NCI-H2029 (cell line): ENCODE data around the gene ZIK1.
A peak's percentile ranks its signal among the peaks of the same experiment; 100 is the strongest.

Experiments
- DNase-seq: peaks from one replicate; lab custom pipeline; 2025; lab: John Stamatoyannopoulos, UW

ZIK1 gene

GRCh38 chr19:57611113-57611512 is 27.2 kb downstream of the ZIK1 start:
- no peak for DNase-seq

DNA sequence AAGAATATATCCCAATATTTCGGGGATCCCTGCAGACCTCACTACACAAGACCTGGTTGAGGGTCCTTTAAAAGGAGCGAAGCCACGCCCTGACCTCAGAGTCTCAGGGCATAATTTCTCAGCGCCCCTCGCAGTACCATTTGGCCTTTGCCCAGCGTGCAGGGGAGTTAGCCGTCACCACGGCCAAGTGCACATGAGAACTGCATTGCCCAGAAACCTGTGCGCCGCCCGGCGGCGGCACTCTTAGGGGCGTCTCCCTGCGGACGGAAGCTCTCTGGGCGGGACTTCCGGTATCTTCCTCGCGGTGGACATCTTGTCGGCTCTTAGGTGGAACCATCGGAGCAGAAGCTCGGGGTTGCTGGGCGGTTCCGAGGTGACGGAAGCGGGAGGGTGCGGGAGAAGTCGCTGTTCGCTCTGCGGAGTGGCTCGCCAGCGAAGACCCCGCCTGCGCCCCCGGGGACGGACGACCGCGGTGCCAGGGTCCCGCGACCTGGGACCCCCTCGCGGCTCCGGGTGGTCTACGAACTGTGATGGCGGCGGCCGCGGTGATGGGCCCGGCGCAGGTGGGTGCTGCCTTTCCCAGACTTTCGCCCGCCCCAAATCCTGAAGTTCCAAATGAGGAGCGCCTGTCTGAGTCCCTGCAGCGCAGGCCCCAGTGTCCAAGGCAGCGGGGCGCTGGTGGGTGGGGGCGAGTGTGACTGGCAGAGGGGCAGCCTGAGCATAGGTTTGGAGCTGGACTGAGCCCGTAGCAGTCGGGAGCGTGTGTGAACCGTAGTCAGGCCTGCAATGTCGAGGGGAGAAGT is 30.2 kb downstream of the ZIK1 start, which contains the start of gene ZNF134:
TSS of gene ZNF134 (plus strand) at position 302 of the 803 bp plus-strand sequence. CDS start 5,227 bp downstream, outside the sequence.
- DNase-seq: peak; percentile 90

DNA sequence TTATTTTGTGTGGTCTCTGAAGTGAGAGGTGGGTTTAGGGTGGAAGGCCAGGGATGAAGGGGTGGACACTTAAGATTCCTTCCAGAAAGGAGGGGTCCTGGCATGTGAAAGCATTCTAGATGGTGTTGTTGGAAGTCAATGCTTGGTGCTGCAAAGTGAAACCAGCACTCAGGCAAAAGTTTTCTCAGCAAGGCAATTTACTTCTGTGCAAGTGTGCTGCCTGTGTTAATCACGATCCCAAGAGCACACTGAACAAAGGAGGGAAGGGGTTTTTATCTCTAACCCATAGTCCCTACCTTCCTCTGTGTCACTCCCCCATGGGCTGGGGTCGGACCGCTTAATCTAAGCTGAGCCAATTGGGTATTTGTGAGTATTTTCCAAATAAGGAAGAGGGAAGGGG is 31.4 kb downstream of the ZIK1 start:
- DNase-seq: no peak

DNA sequence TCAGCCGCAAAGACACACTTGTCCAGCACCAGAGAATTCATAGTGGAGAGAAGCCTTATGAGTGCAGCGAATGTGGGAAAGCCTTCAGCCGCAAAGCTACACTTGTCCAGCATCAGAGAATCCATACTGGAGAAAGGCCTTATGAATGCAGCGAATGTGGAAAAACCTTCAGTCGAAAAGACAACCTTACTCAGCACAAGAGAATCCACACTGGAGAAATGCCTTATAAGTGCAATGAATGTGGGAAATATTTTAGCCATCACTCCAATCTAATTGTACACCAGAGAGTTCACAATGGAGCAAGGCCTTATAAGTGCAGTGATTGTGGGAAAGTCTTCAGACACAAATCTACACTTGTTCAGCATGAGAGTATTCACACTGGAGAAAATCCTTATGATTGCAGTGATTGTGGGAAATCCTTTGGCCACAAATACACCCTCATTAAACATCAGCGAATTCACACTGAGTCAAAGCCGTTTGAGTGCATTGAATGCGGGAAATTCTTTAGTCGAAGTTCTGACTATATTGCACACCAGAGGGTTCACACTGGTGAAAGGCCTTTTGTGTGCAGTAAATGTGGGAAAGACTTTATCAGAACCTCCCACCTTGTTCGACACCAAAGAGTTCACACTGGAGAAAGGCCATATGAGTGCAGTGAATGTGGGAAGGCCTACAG is 36.9 kb downstream of the ZIK1 start:
- no peak for DNase-seq

- no peak for DNase-seq
Observed at GRCh38 chr19:57623091-57623490, 39.1 kb downstream of the ZIK1 start.

DNA sequence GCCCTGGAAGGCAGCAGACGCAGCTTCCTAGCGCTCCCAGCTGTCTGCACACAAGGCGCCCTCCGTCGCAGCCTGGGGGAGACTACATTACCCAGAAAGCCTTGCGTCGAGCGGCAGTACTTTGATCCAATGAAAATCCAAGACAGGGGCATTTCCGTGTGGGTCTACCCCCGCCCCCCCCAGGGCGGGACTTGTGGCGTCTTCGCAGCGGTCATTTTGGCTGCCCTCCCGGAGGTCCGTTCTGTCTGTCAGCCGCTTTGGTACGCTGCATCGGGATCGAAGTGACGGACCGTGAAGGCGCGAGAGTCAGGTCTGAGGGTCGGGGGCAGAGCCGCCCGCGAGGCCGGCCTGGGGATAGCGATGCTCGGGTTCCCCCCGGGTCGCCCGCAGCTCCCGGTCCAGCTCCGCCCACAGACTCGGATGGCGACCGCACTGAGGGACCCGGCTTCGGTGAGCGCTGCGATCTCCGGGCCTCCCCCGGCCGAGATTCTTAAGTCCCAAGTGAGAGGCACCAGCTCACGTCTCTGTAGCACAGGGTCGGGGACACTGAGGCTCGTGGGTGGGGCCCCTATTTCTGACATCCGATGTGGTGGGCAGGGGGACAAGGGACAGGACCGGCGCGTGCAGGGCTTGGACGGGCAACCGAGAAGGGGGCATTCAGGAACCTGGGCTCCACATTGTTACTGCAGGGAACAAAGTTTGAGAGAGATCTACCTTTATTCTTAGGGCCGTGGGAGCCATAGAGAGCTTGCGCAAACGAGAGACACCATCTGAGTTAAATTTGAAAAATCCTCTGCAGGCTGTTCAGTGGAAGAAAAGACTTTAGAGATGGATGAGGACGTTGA is 49.3 kb downstream of the ZIK1 start, which contains the start of gene ZNF211:
TSS of gene ZNF211 (plus strand) at position 182 of the 845 bp plus-strand sequence. CDS start at position 361, 179 bp downstream.
- DNase-seq: peak; percentile 91

GRCh38 chr19:57633832-57634131 is 49.8 kb downstream of the ZIK1 start:
- DNase-seq: no peak

GRCh38 chr19:57637379-57637778 is 53.4 kb downstream of the ZIK1 start:
- DNase-seq: no peak

DNA sequence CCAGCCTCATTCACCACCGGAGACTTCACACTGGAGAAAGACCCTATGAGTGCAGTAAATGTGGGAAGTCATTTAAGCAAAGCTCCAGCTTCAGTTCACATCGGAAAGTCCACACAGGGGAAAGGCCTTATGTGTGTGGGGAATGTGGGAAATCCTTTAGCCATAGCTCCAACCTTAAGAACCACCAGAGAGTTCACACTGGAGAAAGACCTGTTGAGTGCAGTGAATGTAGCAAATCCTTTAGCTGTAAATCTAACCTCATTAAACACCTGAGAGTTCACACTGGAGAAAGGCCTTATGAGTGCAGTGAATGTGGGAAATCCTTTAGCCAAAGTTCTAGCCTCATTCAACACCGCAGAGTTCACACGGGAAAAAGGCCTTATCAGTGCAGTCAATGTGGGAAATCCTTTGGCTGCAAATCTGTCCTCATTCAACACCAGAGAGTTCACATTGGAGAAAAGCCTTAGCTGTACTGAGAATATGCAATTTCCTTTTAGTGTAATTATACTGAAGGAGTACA is 57.8 kb downstream of the ZIK1 start:
- no peak for DNase-seq

- peak; percentile 20 for DNase-seq
Observed at GRCh38 chr19:57642396-57643046, 58.6 kb downstream of the ZIK1 start.
